ENCODE data around the gene TAS2R1.

The TAS2R1 gene, protein sequence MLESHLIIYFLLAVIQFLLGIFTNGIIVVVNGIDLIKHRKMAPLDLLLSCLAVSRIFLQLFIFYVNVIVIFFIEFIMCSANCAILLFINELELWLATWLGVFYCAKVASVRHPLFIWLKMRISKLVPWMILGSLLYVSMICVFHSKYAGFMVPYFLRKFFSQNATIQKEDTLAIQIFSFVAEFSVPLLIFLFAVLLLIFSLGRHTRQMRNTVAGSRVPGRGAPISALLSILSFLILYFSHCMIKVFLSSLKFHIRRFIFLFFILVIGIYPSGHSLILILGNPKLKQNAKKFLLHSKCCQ

GRCh38 chr5:9630251-9630650, at the start of gene TAS2R1:
Gene TAS2R1, minus strand, starts transcription at chr5:9630351. Its CDS starts 319 bp downstream, at chr5:9630032.
- H3K27ac ChIP-seq: no peak within 1 kb of the TSS
- TF ChIP-seq ZFX (IDR thresholded peaks at IDR 0.05; ENCODE audit: borderline replicate concordance): no peak
- TF ChIP-seq, protein P1, sequence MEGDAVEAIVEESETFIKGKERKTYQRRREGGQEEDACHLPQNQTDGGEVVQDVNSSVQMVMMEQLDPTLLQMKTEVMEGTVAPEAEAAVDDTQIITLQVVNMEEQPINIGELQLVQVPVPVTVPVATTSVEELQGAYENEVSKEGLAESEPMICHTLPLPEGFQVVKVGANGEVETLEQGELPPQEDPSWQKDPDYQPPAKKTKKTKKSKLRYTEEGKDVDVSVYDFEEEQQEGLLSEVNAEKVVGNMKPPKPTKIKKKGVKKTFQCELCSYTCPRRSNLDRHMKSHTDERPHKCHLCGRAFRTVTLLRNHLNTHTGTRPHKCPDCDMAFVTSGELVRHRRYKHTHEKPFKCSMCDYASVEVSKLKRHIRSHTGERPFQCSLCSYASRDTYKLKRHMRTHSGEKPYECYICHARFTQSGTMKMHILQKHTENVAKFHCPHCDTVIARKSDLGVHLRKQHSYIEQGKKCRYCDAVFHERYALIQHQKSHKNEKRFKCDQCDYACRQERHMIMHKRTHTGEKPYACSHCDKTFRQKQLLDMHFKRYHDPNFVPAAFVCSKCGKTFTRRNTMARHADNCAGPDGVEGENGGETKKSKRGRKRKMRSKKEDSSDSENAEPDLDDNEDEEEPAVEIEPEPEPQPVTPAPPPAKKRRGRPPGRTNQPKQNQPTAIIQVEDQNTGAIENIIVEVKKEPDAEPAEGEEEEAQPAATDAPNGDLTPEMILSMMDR (IDR thresholded peaks at IDR 0.05): no peak

DNA sequence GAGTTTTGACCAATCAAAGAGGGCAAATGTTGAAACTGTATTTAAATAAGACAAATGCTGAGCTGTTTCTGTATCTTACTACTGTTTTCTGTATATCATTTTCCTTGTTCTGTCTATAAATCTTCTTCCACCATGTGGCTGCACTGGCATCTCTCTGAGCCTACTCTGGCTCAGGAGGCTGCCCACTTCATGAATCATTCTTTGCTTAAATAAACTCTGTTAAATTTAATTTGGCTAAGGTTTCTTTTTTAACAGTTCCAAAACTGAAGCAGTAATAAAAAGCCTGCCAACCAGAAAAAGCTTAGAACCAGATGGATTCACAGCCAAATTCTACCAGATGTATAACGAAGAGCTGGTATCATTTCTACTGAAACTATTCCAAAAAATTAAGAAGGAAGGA, 40.2 kb upstream of the TAS2R1 start:
- TF ChIP-seq ZFX (IDR thresholded peaks at IDR 0.05; ENCODE audit: borderline replicate concordance): no peak
- TF ChIP-seq, protein P1 (IDR thresholded peaks at IDR 0.05): no peak
- H3K27ac ChIP-seq: no peak overlapping the region

DNA sequence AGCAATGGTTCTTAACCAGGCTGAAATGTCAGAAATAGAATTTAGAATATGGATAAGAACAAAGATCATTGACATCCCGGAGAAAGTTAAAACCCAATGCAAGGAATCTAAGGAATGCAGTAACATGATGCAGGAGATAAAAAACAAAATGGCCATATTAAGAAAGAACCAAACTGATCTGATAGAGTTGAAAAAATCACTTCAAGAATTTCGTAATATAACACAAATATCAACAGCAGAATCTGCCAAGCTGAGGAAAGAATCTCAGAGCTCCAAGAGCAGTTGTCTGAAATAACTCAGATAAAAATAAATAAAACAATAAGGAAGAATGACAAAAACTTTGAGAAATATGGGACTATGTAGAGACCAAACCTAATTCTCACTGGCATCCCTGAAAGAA, 37.8 kb upstream of the TAS2R1 start:
- TF ChIP-seq, protein P1 (IDR thresholded peaks at IDR 0.05): no peak
- no peak for TF ChIP-seq ZFX (IDR thresholded peaks at IDR 0.05; ENCODE audit: borderline replicate concordance)
- H3K27ac ChIP-seq: no peak overlapping the region

DNA sequence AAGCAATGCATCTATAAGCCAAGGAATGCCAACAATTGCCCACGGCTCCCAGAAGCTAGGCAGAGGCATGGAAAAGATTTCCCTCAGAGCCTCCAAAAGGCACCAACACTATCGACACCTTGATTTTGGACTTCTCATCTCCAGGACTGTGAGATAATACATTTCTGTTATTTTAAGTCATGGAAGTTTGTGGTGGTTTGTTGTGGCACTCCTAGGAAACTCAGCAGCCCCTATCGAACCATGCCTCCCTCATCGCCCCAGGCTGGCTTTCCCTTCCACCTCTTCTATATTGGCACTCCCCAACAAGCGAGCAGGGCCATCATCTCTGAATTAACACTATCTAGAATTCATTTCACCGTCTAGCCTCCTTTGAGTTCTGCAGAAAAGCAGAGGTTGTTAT, 33.7 kb upstream of the TAS2R1 start:
- TF ChIP-seq, protein P1 (IDR thresholded peaks at IDR 0.05): no peak
- no peak for TF ChIP-seq ZFX (IDR thresholded peaks at IDR 0.05; ENCODE audit: borderline replicate concordance)
- H3K27ac ChIP-seq: no peak overlapping the region

GRCh38 chr5:9661316-9662015, 31.3 kb upstream of the TAS2R1 start:
- TF ChIP-seq, protein P1 (IDR thresholded peaks at IDR 0.05): no peak
- TF ChIP-seq ZFX (IDR thresholded peaks at IDR 0.05; ENCODE audit: borderline replicate concordance): no peak

DNA sequence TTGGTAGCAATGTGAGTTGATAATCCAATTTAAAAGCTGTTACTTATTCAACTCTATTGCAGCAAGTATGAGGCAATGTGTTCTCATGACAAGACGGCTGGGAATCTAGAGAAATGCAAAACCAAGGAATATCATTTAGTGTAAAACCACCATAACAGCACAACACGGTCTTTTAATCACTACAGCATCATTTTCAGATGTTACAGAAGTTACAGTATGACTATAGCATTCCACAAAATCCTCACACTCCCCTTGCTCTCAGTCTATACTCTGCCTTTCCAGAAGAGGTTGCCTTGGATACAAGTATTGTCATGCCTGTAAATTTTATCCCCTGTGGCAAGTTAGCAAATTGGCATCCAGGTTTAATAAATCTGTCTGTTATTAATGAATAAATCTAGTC, 28.6 kb upstream of the TAS2R1 start:
- TF ChIP-seq, protein P1 (IDR thresholded peaks at IDR 0.05): no peak
- no peak for TF ChIP-seq ZFX (IDR thresholded peaks at IDR 0.05; ENCODE audit: borderline replicate concordance)
- no peak overlapping the region for H3K27ac ChIP-seq

More at GRCh38 chr5:9661316-9662015, 31.3 kb upstream of the TAS2R1 start:
- H3K27ac ChIP-seq: no peak overlapping the region

DNA sequence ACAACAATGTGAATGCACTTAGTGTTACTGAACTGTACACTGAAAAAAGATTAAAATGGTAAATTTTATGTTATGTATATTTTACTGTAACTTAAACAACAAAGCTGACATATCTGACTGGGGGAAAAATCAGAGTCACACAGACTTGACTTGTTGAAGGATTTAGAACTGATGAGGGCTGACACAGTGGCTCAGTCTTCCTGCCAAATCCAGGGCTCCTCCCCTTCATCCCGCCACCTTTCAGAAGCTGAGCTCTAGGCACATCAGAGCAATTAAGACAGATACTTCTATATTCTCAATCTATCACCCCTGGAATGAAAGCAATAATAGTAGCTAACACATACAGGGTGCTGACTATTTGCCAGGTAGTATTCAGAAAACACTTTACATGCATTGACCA, 27.7 kb upstream of the TAS2R1 start:
- no peak for TF ChIP-seq ZFX (IDR thresholded peaks at IDR 0.05; ENCODE audit: borderline replicate concordance)

More for the DNA sequence above, 27.7 kb upstream of the TAS2R1 start:
- no peak overlapping the region for H3K27ac ChIP-seq

Data from 22Rv1 (cell line).